A549 (cell line): ENCODE data around the gene RFX1. TPM values are rescaled to one million over a fixed set of nuclear protein-coding genes. Genes with fewer than 3 reads are reported as not detected.
A peak's percentile ranks its signal among the peaks of the same experiment; 100 is the strongest.

Source experiments
- ATAC-seq, 2 experiments: fragments of 200-7000 bp in 1 of 2; fragments of >200 bp in 1 of 2; cut with Nextera tagmentation in 1 of 2; cut with Tn5 transposase in 1 of 2; 3 replicates each; pipeline versions ENCODE4 v1.8.0 to v1.9.1; 2018 to 2020; ENCODE audit warnings: mild to moderate bottlenecking in 1 of 2, moderate library complexity in 1 of 2
- CTCF ChIA-PET: fragments of 300-600 bp; sonication (Branson Sonifier 250); formaldehyde crosslinking; extraction: SDS; loops from one replicate; lab custom pipeline; 2021; ENCODE audit warnings: antibody characterized with exemption, inconsistent platforms; lab: Yijun Ruan, JAX
- POLR2A ChIA-PET: fragments of 350-600 bp; formaldehyde crosslinking; extraction: SDS; loops from one replicate; lab custom pipeline; 2021; ENCODE audit warnings: antibody characterized with exemption, inconsistent platforms; lab: Yijun Ruan, JAX
- DNase-seq, 2 experiments: peaks; one replicate each; pipeline versions ENCODE4 v3.0.0 to v3.0.0-alpha.2; 2011 to 2016; ENCODE audit warnings: low read depth in 1 of 2, low spot score in 1 of 2
- FAIRE-seq: peaks from 2 replicates; lab custom pipeline; 2011; peaks lifted over from hg19 to GRCh38; lab: Jason Lieb, UNC
- H3K27ac ChIP-seq, 2 experiments: fragments of >200 bp; sonication (Bioruptor Twin); formaldehyde crosslinking; 3 replicates each; pipeline ENCODE4 v1.5.1; 2016 to 2017
- H3K4me1 ChIP-seq: fragments of >200 bp; sonication (Bioruptor Twin); formaldehyde crosslinking; 3 replicates; pipeline ENCODE4 v1.6.1; 2016
- H3K4me2 ChIP-seq: fragments of >200 bp; sonication (Bioruptor Twin); formaldehyde crosslinking; 3 replicates; pipeline ENCODE4 v1.6.1; 2016
- H3K4me3 ChIP-seq: fragments of >200 bp; sonication (Bioruptor Twin); formaldehyde crosslinking; 3 replicates; pipeline ENCODE4 v1.5.1; 2016
- H3K9me3 ChIP-seq: fragments of >200 bp; sonication (Bioruptor Twin); formaldehyde crosslinking; 3 replicates; pipeline ENCODE4 v1.6.1; 2016
- BHLHE40 ChIP-seq: IDR thresholded peaks from 2 replicates; pipeline ENCODE4 v1.6.1; 2012; ENCODE audit warnings: low read depth, low read length, inconsistent platforms
- CBX8 ChIP-seq: fragments of 200-600 bp; sonication (generic); IDR thresholded peaks from 2 replicates; pipeline ENCODE4 v1.6.1; 2016
- CHD2 ChIP-seq: fragments of 150-350 bp; IDR thresholded peaks from 2 replicates; pipeline ENCODE4 v1.6.1; 2014; ENCODE audit warnings: low read length; ENCODE audit not compliant: partially characterized antibody
- EHF ChIP-seq: fragments of 250-450 bp; sonication (Bioruptor Pico); IDR thresholded peaks from 2 replicates; pipeline ENCODE4 v1.5.0; 2020; ENCODE audit warnings: mild to moderate bottlenecking
- EHMT2 ChIP-seq: fragments of 200-600 bp; sonication (generic); IDR thresholded peaks from 2 replicates; pipeline ENCODE4 v1.6.1; 2016; ENCODE audit warnings: antibody characterized with exemption, low read depth, mild to moderate bottlenecking, moderate library complexity
- EP300 ChIP-seq, 2 experiments: fragments of >200 bp; sonication (Bioruptor Twin); formaldehyde crosslinking; IDR thresholded peaks; 2 replicates in 1 of 2; 3 replicates in 1 of 2; pipeline ENCODE4 v1.6.1; 2016 to 2017
- FOSB ChIP-seq: fragments of 250-450 bp; sonication (Bioruptor Pico); IDR thresholded peaks from 2 replicates; pipeline ENCODE4 v1.5.0; 2020; ENCODE audit warnings: mild to moderate bottlenecking, moderate library complexity
- HOXA7 ChIP-seq: fragments of 250-450 bp; sonication (Bioruptor Pico); IDR thresholded peaks from 2 replicates; pipeline ENCODE4 v1.5.0; 2020; ENCODE audit warnings: mild to moderate bottlenecking, moderate library complexity
- HOXB5 ChIP-seq: fragments of 250-450 bp; sonication (Bioruptor Pico); IDR thresholded peaks from 2 replicates; pipeline ENCODE4 v1.5.0; 2020; ENCODE audit warnings: mild to moderate bottlenecking, moderate library complexity
- MAFK ChIP-seq: fragments of 450-650 bp; IDR thresholded peaks from 2 replicates; pipeline ENCODE4 v1.6.1; 2014; ENCODE audit not compliant: partially characterized antibody
- NPAS2 ChIP-seq: fragments of 250-450 bp; sonication (Bioruptor Pico); IDR thresholded peaks from 2 replicates; pipeline ENCODE4 v1.8.0; 2022; ENCODE audit warnings: mild to moderate bottlenecking, moderate library complexity, borderline replicate concordance
- NR3C1 ChIP-seq: fragments of >200 bp; sonication (Bioruptor Twin); formaldehyde crosslinking; IDR thresholded peaks from 3 replicates; pipeline ENCODE4 v1.6.1; 2017
- POLR2A ChIP-seq: IDR thresholded peaks from 2 replicates; pipeline ENCODE4 v1.6.1; 2012; ENCODE audit warnings: mild to moderate bottlenecking, low read length
- RARB ChIP-seq: fragments of 250-450 bp; sonication (Bioruptor Pico); IDR thresholded peaks from 2 replicates; pipeline ENCODE4 v1.8.0; 2021; ENCODE audit warnings: mild to moderate bottlenecking, moderate library complexity
- RNF2 ChIP-seq: fragments of 200-600 bp; sonication (generic); IDR thresholded peaks from 2 replicates; pipeline ENCODE4 v1.6.1; 2016; ENCODE audit warnings: low read depth, mild to moderate bottlenecking, antibody characterized with exemption, moderate library complexity, borderline replicate concordance
- SREBF2 ChIP-seq: fragments of 450-650 bp; IDR thresholded peaks from 2 replicates; pipeline ENCODE4 v1.6.1; 2014; ENCODE audit warnings: mild to moderate bottlenecking, moderate library complexity
- ZFP36 ChIP-seq: fragments of 450-650 bp; IDR thresholded peaks from 2 replicates; pipeline ENCODE4 v1.6.1; 2014; ENCODE audit warnings: borderline replicate concordance; ENCODE audit not compliant: partially characterized antibody
- ZNF302 ChIP-seq: fragments of 250-450 bp; sonication (Bioruptor Pico); IDR thresholded peaks from 2 replicates; pipeline ENCODE4 v1.9.0; 2021; ENCODE audit warnings: inconsistent platforms, mild to moderate bottlenecking, moderate library complexity
- WGBS: methylation state at CpG from one replicate; pipeline ENCODE4 v1.1.6; 2017; ENCODE audit errors: missing lambda C conversion rate; 5-methylcytosine and 5-hydroxymethylcytosine counted together
- polyA plus RNA-seq, 4 experiments: library from polyadenylated mRNA; depleted of rRNA in 3 of 4; stranded (reverse); fragments of >200 nt; fragmentation: RNase III in 1 of 4; extraction: RNeasy Plus Mini Kit Qiagen cat#74134 plus additional on column Dnase treatment in 1 of 4; gene quantifications; 2 replicates in 3 of 4; 3 replicates in 1 of 4; pipeline ENCODE4 v1.2.3, GENCODE V29; 2011 to 2017
- TF ChIP-seq, protein P1 (sequence below): fragments of >200 bp; sonication (Bioruptor Twin); formaldehyde crosslinking; IDR thresholded peaks from 2 replicates; pipeline ENCODE4 v1.6.1; 2016
- TF ChIP-seq, protein P2 (sequence below): fragments of 250-450 bp; sonication (Bioruptor Pico); IDR thresholded peaks from 2 replicates; pipeline ENCODE4 v1.5.0; 2021; ENCODE audit warnings: mild to moderate bottlenecking, moderate library complexity, borderline replicate concordance
- TF ChIP-seq, protein P3 (sequence below): fragments of 450-650 bp; IDR thresholded peaks from 2 replicates; pipeline ENCODE4 v1.6.1; 2014; ENCODE audit warnings: antibody characterized with exemption
- TF ChIP-seq, protein P4 (sequence below): fragments of >200 bp; sonication (Bioruptor Twin); formaldehyde crosslinking; IDR thresholded peaks from 3 replicates; pipeline ENCODE4 v1.6.1; 2016
- TF ChIP-seq, protein P5 (sequence below): IDR thresholded peaks from 2 replicates; pipeline ENCODE4 v1.6.1; 2012; ENCODE audit warnings: low read depth, borderline replicate concordance
- TF ChIP-seq, protein P6 (sequence below): fragments of >200 bp; sonication (Bioruptor Twin); formaldehyde crosslinking; IDR thresholded peaks from 3 replicates; pipeline ENCODE4 v1.5.1; 2016

RFX1 gene
- polyA plus RNA-seq, 2 of the 4 experiments (the other 2 are of a cell fraction), result 0.57 to 5.4 TPM

DNA sequence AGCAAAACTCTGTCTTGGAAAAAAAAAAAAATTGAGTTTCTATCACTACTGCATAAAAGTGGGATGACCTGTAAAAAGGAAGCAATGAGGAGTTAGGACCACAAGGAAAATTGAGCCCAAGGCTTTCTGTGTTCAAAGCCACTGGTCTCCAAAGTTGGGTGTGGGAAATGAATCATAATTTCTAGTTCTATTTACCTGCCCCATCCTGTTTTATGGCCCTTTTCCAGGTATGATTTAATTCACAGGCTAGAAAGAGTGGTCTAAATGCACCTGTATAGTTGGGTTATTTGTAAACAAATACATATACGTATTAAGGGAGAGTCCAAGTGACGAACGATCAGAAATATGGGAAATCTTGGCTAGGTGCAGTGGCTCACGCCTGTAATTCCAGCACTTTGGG, 59.7 kb downstream of the RFX1 start:
- Histone ChIP-seq H3K4me2 (no peak overlapping the region), H3K4me3 (no peak overlapping the region), H3K9me3 (no peaks in the 10 kb centered on the region), H3K27ac (no peak overlapping the region), H3K4me1 (0 out of 3 replicates have a peak, but pooled peaks cover under 1% of the 10 kb centered on the region)
- FAIRE-seq (no peak), DNase-seq (no peak), ATAC-seq (no peak)
- CTCF ChIA-PET, result no interaction called here
- WGBS, result 92% methylated on average over 4 of the region's 4 CpGs
- no peak for TF ChIP-seq ZFP36
- no peak for TF ChIP-seq ZNF302 (CRISPR knock-in tag)
- TF ChIP-seq, protein P1, sequence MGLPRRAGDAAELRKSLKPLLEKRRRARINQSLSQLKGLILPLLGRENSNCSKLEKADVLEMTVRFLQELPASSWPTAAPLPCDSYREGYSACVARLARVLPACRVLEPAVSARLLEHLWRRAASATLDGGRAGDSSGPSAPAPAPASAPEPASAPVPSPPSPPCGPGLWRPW, result no peak
- TF ChIP-seq, protein P2, sequence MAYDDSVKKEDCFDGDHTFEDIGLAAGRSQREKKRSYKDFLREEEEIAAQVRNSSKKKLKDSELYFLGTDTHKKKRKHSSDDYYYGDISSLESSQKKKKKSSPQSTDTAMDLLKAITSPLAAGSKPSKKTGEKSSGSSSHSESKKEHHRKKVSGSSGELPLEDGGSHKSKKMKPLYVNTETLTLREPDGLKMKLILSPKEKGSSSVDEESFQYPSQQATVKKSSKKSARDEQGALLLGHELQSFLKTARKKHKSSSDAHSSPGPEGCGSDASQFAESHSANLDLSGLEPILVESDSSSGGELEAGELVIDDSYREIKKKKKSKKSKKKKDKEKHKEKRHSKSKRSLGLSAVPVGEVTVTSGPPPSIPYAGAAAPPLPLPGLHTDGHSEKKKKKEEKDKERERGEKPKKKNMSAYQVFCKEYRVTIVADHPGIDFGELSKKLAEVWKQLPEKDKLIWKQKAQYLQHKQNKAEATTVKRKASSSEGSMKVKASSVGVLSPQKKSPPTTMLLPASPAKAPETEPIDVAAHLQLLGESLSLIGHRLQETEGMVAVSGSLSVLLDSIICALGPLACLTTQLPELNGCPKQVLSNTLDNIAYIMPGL (CRISPR knock-in tag), result no peak
- TF ChIP-seq FOSB, result no peak
- no peak for TF ChIP-seq EP300 (IDR thresholded peaks at IDR 0.05)
- no peak for TF ChIP-seq RARB (CRISPR knock-in tag)
- no peak for TF ChIP-seq POLR2A
- TF ChIP-seq CBX8, result no peak
- no peak for TF ChIP-seq RNF2
- TF ChIP-seq MAFK, result no peak
- TF ChIP-seq BHLHE40, result no peak
- no peak for TF ChIP-seq NPAS2 (CRISPR knock-in tag)
- TF ChIP-seq CHD2, result no peak
- POLR2A ChIA-PET, result no interaction called here

DNA sequence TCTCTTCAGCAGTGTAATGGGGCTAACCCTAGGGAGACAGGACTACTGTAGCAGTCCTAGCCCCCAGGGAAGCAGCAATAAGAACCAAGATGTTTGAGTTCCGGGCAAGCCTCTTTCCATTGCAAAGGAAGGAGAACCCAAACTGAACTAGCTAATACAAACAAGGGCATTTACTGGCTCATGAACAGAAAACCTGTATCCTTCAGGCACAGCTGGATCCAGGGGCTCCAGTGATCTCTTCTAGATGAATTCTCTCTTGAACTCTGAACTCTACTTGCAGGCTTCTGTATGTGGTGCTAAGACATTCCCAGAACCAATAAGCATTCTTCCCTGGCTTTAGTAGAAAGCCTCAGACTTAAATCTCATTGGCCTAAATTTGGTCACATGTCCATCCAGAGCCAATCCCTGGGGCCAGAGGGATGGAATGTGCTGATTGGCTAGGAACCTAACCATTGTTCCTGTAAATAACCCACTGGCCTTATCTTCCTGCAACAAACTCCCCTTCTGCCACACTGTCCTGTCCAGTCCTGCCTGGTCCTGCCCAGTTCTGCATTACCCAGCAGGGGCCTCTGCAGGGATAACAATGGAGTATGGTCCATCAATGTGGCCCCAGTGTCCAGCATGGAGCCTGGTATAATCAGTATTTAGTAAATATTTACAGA, 64.0 kb downstream of the RFX1 start:
- ChIA-PET CTCF (interaction anchor here (1.6 kb wide), 1 partner anchor 131 kb away, joined by 5 read pairs; no protein-coding TSS in a partner anchor), POLR2A (no interaction called here)
- no peak overlapping the region for H3K27ac ChIP-seq
- no peak for TF ChIP-seq POLR2A
- TF ChIP-seq, protein P3, sequence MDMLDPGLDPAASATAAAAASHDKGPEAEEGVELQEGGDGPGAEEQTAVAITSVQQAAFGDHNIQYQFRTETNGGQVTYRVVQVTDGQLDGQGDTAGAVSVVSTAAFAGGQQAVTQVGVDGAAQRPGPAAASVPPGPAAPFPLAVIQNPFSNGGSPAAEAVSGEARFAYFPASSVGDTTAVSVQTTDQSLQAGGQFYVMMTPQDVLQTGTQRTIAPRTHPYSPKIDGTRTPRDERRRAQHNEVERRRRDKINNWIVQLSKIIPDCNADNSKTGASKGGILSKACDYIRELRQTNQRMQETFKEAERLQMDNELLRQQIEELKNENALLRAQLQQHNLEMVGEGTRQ, result peak; percentile 62
- no peaks in the 10 kb centered on the region for H3K9me3 ChIP-seq
- no peak overlapping the region for H3K4me2 ChIP-seq
- DNase-seq (no peak), ATAC-seq (peak in 1 of 2 experiments; percentile 23; a peak in 1 of 6 replicates), FAIRE-seq (no peak)
- H3K4me3 ChIP-seq, result no peak overlapping the region
- WGBS, result 100% methylated on average over 1 of the region's 1 CpG
- H3K4me1 ChIP-seq, result peaks cover 5% of the 10 kb centered on the region; the same call in 1 of the 3 replicates

DNA sequence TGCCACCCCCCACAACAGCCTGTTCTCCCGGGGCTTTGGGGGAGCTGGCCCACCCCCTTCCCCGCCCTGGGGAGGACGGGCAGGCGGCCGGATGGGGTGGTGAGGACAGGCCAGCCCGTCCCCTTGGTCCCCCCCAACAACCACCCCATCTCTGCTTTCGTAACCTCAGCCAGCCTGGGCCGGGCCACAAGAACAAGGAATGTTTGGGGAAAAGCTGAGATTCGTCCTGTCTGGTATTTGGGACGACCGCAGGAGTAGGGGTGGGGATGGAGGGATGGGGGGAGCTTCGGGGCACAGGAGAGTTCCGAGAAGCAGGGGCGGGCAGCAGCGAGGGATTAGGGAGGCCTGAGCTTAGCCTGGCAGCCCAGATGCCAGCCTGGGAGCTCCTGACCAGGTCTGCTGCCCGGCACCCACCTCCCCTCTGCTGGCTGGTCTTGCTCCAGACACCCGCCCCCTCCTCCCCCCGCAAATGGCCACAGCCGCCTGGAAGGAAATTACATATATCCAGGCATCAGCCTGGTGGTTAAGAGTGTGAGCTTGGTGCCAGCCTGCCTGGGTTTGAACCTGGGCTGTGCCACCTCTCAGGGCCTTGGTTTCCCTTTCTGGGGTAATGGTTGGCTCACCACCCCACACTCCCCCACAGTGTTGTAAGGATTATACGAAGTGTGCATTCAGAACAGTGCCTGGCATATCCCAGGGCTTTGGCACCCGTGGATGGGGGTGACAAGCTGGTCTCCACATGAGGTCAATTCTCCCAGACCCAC, 67.6 kb downstream of the RFX1 start, which contains the start of gene PODNL1:
TSS of gene PODNL1 (minus strand) at position 117 of the 764 bp plus-strand sequence. CDS start 236 bp downstream, outside the sequence.
- Histone ChIP-seq H3K4me3 (no peak within 1 kb of the TSS), H3K9me3 (no peaks in the 10 kb centered on the region), H3K4me1 (peaks cover 8% of the 10 kb centered on the region; the same call in 1 of the 3 replicates), H3K4me2 (peak within 1 kb of the TSS; percentile 48), H3K27ac (peak within 1 kb of the TSS in 1 of 2 experiments; percentile 66; a peak in 3 of 6 replicates)
- 58% methylated on average over 2 of the region's 21 CpGs for WGBS
- DNase-seq (no peak), FAIRE-seq (no peak), ATAC-seq (peak; percentile 15 to 57; a peak in 3 of 6 replicates)
- ChIA-PET CTCF (interaction anchor here (1.1 kb wide), 1 partner anchor 20 kb away, joined by 3 read pairs; no protein-coding TSS in a partner anchor), POLR2A (no interaction called here)
- TF ChIP-seq, protein P4, sequence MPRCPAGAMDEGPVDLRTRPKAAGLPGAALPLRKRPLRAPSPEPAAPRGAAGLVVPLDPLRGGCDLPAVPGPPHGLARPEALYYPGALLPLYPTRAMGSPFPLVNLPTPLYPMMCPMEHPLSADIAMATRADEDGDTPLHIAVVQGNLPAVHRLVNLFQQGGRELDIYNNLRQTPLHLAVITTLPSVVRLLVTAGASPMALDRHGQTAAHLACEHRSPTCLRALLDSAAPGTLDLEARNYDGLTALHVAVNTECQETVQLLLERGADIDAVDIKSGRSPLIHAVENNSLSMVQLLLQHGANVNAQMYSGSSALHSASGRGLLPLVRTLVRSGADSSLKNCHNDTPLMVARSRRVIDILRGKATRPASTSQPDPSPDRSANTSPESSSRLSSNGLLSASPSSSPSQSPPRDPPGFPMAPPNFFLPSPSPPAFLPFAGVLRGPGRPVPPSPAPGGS, result no peak
- no peak for TF ChIP-seq NR3C1
- TF ChIP-seq EHF (CRISPR knock-in tag), result no peak
- no peak for TF ChIP-seq EHMT2
- TF ChIP-seq, protein P3, result no peak
- TF ChIP-seq, protein P5, sequence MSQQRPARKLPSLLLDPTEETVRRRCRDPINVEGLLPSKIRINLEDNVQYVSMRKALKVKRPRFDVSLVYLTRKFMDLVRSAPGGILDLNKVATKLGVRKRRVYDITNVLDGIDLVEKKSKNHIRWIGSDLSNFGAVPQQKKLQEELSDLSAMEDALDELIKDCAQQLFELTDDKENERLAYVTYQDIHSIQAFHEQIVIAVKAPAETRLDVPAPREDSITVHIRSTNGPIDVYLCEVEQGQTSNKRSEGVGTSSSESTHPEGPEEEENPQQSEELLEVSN, result no peak
- no peak for TF ChIP-seq SREBF2
- no peak for TF ChIP-seq HOXA7 (CRISPR knock-in tag)
- no peak for TF ChIP-seq POLR2A
- TF ChIP-seq HOXB5 (CRISPR knock-in tag), result no peak
- TF ChIP-seq, protein P6, sequence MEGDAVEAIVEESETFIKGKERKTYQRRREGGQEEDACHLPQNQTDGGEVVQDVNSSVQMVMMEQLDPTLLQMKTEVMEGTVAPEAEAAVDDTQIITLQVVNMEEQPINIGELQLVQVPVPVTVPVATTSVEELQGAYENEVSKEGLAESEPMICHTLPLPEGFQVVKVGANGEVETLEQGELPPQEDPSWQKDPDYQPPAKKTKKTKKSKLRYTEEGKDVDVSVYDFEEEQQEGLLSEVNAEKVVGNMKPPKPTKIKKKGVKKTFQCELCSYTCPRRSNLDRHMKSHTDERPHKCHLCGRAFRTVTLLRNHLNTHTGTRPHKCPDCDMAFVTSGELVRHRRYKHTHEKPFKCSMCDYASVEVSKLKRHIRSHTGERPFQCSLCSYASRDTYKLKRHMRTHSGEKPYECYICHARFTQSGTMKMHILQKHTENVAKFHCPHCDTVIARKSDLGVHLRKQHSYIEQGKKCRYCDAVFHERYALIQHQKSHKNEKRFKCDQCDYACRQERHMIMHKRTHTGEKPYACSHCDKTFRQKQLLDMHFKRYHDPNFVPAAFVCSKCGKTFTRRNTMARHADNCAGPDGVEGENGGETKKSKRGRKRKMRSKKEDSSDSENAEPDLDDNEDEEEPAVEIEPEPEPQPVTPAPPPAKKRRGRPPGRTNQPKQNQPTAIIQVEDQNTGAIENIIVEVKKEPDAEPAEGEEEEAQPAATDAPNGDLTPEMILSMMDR, result no peak
- TF ChIP-seq, protein P1, result no peak
